OCI-LY1 (cell line): ENCODE data around the gene PPP2R2B.

Experiments used
- EZH2 ChIP-seq: fragments of 200-600 bp; sonication (generic), shearing (Covaris generic); IDR thresholded peaks from 2 replicates; pipeline ENCODE4 v1.8.0; 2017; ENCODE audit warnings: borderline replicate concordance, mixed run types, mild to moderate bottlenecking, antibody characterized with exemption, low read length, moderate library complexity, mixed read lengths
- TF ChIP-seq, protein P1 (sequence below): fragments of 200-600 bp; sonication (generic), shearing (Covaris generic); IDR thresholded peaks from 2 replicates; pipeline ENCODE4 v1.5.1; 2017; ENCODE audit warnings: mild to moderate bottlenecking, antibody characterized with exemption, low read length, moderate library complexity, mixed read lengths

DNA sequence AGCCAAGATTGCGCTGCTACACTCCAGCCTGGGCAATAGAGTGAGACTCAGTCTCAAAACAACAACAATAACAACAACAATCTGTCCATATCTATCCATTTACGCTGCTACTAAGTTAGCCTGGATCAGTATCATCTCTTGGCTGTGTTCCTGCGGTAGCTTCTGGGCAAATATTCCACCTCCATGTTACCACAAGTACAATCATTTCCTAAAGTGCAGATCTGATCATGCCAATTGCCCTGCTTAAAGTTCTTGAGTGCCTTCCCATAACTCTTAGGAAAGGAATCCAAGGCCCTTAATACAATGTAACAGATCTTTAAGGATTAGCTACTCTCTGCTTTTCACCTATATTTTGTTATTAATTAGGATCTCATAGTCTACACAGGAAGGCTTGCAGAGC is 15.4 kb upstream of the PPP2R2B start:
- TF ChIP-seq, protein P1, sequence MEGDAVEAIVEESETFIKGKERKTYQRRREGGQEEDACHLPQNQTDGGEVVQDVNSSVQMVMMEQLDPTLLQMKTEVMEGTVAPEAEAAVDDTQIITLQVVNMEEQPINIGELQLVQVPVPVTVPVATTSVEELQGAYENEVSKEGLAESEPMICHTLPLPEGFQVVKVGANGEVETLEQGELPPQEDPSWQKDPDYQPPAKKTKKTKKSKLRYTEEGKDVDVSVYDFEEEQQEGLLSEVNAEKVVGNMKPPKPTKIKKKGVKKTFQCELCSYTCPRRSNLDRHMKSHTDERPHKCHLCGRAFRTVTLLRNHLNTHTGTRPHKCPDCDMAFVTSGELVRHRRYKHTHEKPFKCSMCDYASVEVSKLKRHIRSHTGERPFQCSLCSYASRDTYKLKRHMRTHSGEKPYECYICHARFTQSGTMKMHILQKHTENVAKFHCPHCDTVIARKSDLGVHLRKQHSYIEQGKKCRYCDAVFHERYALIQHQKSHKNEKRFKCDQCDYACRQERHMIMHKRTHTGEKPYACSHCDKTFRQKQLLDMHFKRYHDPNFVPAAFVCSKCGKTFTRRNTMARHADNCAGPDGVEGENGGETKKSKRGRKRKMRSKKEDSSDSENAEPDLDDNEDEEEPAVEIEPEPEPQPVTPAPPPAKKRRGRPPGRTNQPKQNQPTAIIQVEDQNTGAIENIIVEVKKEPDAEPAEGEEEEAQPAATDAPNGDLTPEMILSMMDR: no peak
- TF ChIP-seq EZH2: no peak
